HCT116 (cell line): ENCODE data around the gene AKR7A2. TPM values are rescaled to one million over a fixed set of nuclear protein-coding genes. Genes with fewer than 3 reads are reported as not detected.

Source experiments
- ATAC-seq: fragments of 200-7000 bp; cut with Tn5 transposase; 2 replicates; pipeline ENCODE4 v1.9.1; 2020; ENCODE audit warnings: mild to moderate bottlenecking, moderate library complexity
- BruUV-seq: library from RNA; stranded (reverse); fragments of 400-500 nt; replicated peaks from 2 replicates; lab custom pipeline; 2021; lab: Mats Ljungman, UMichigan
- CTCF ChIA-PET: fragments of 300-600 bp; sonication (Branson Sonifier 250); formaldehyde crosslinking; loops from one replicate; lab custom pipeline; 2021; ENCODE audit warnings: antibody characterized with exemption; lab: Charles Lee
- POLR2A ChIA-PET: fragments of 300-600, 350-600 bp; sonication (Branson Sonifier 250); formaldehyde crosslinking; loops from one replicate; lab custom pipeline; 2021; ENCODE audit warnings: antibody characterized with exemption; lab: Charles Lee
- RAD21 ChIA-PET, 2 experiments: fragments of 300-600 bp; sonication (Branson Sonifier 250); formaldehyde crosslinking; loops; one replicate each; lab custom pipeline; 2023; ENCODE audit warnings: low total read pairs in 2 of 2; ENCODE audit not compliant: uncharacterized antibody in 2 of 2, unreplicated experiment in 2 of 2, low non-redundant PET in 1 of 2; lab: Charles Lee
- DNase-seq: peaks from one replicate; pipeline ENCODE4 v3.0.0-alpha.2; 2010; ENCODE audit warnings: low read depth, low spot score
- H2AFZ ChIP-seq: fragments of 200-600 bp; shearing (Covaris generic), sonication (generic); 2 replicates; pipeline ENCODE4 v1.6.1; 2017; ENCODE audit warnings: low read depth, mixed run types, mixed read lengths, antibody characterized with exemption, low read length; ENCODE audit not compliant: poor library complexity, severe bottlenecking
- H3K27ac ChIP-seq: 2 replicates; pipeline ENCODE4 v1.5.1; 2012; ENCODE audit warnings: low read depth, low read length
- H3K27me3 ChIP-seq: fragments of 200-600 bp; sonication (generic); 2 replicates; pipeline ENCODE4 v1.6.1; 2016; ENCODE audit warnings: mixed run types, low read length, mixed read lengths; ENCODE audit not compliant: insufficient read depth
- H3K36me3 ChIP-seq, 2 experiments: fragments of 200-500 bp in 1 of 2; fragments of 200-600 bp in 1 of 2; sonication (Bioruptor generic) in 1 of 2; sonication (generic) in 1 of 2; 2 replicates each; pipeline versions ENCODE4 v1.5.1 to v1.6.1; 2014 to 2016; ENCODE audit warnings: low read length in 2 of 2, inconsistent platforms in 1 of 2, mixed read lengths in 1 of 2, mixed run types in 1 of 2; ENCODE audit not compliant: insufficient read depth in 2 of 2, control insufficient read depth in 1 of 2
- H3K4me1 ChIP-seq, 2 experiments: fragments of 200-600 bp in 1 of 2; sonication (generic) in 1 of 2; 2 replicates each; pipeline versions ENCODE4 v1.5.1 to v1.6.1; 2012 to 2017; ENCODE audit warnings: low read length in 2 of 2, inconsistent platforms in 1 of 2, mild to moderate bottlenecking in 1 of 2, mixed read lengths in 1 of 2, mixed run types in 1 of 2, moderate library complexity in 1 of 2; ENCODE audit not compliant: insufficient read depth in 2 of 2, control insufficient read depth in 1 of 2
- H3K4me2 ChIP-seq: fragments of 200-600 bp; sonication (generic); 2 replicates; pipeline ENCODE4 v1.6.1; 2017; ENCODE audit warnings: mixed run types, low read length, mixed read lengths
- H3K4me3 ChIP-seq, 2 experiments: fragments of 200-600 bp in 1 of 2; sonication (generic) in 1 of 2; replicated peaks in 1 of 2; 2 replicates each; pipeline ENCODE4 v1.5.1; 2011 to 2016; ENCODE audit warnings: low read length in 2 of 2, control low read depth in 1 of 2, low read depth in 1 of 2, mild to moderate bottlenecking in 1 of 2, mixed read lengths in 1 of 2, mixed run types in 1 of 2
- H3K79me2 ChIP-seq: fragments of 200-600 bp; sonication (generic); 2 replicates; pipeline ENCODE4 v1.6.1; 2017; ENCODE audit warnings: mild to moderate bottlenecking, mixed run types, low read length, moderate library complexity, mixed read lengths; ENCODE audit not compliant: insufficient read depth
- H3K9ac ChIP-seq: fragments of 200-600 bp; sonication (generic); 2 replicates; pipeline ENCODE4 v1.6.1; 2016; ENCODE audit warnings: low read length, mixed read lengths
- H3K9me2 ChIP-seq: fragments of 200-600 bp; sonication (generic), shearing (Covaris generic); 2 replicates; pipeline ENCODE4 v1.6.1; 2017; ENCODE audit warnings: mixed run types, mild to moderate bottlenecking, moderate library complexity; ENCODE audit not compliant: insufficient read depth
- H3K9me3 ChIP-seq, 2 experiments: fragments of 200-500 bp in 1 of 2; fragments of 200-600 bp in 1 of 2; sonication (Bioruptor generic) in 1 of 2; sonication (generic) in 1 of 2; 2 replicates each; pipeline ENCODE4 v1.6.1; 2014 to 2017; ENCODE audit warnings: low read length in 2 of 2, mixed read lengths in 2 of 2, inconsistent platforms in 1 of 2, low read depth in 1 of 2, mild to moderate bottlenecking in 1 of 2, mixed run types in 1 of 2, moderate library complexity in 1 of 2; ENCODE audit not compliant: control insufficient read depth in 1 of 2, insufficient read depth in 1 of 2
- H4K20me1 ChIP-seq: fragments of 200-600 bp; sonication (generic), shearing (Covaris generic); 2 replicates; pipeline ENCODE4 v1.6.1; 2017; ENCODE audit warnings: mixed run types, mild to moderate bottlenecking, moderate library complexity; ENCODE audit not compliant: insufficient read depth
- EGR1 ChIP-seq: IDR thresholded peaks from 2 replicates; pipeline ENCODE4 v1.6.1; 2012; ENCODE audit warnings: low read depth
- ELF1 ChIP-seq: IDR thresholded peaks from 2 replicates; pipeline ENCODE4 v1.6.1; 2012; ENCODE audit warnings: low read depth, borderline replicate concordance
- POLR2A ChIP-seq: IDR thresholded peaks from 2 replicates; pipeline ENCODE4 v1.7.0; 2011; ENCODE audit warnings: borderline replicate concordance; ENCODE audit not compliant: insufficient read depth, insufficient read length; ENCODE audit errors: extremely low read depth
- RAD21 ChIP-seq: IDR thresholded peaks from 2 replicates; pipeline ENCODE4 v1.6.1; 2012; ENCODE audit warnings: low read depth, mild to moderate bottlenecking
- SP1 ChIP-seq: IDR thresholded peaks from 2 replicates; pipeline ENCODE4 v1.6.1; 2012; ENCODE audit warnings: low read depth
- YY1 ChIP-seq: IDR thresholded peaks from 2 replicates; pipeline ENCODE4 v1.6.1; 2011; ENCODE audit warnings: low read length, low read depth, moderate library complexity, mild to moderate bottlenecking; ENCODE audit not compliant: insufficient replicate concordance; ENCODE audit errors: extremely low read depth
- intact Hi-C: fragments of 100-400 bp; cut with micrococcal nuclease; formaldehyde crosslinking; loops from 2 replicates; pipeline ENCODE4 v1.10.0; 2022
- total RNA-seq: library from RNA; stranded (reverse); gene quantifications from one replicate; pipeline ENCODE4 v1.2.1, GENCODE V29; 2021; ENCODE audit not compliant: unreplicated experiment
- TF ChIP-seq, protein P1 (sequence below): IDR thresholded peaks from 2 replicates; pipeline ENCODE4 v1.6.1; 2011; ENCODE audit warnings: mild to moderate bottlenecking, low read length, moderate library complexity; ENCODE audit not compliant: insufficient replicate concordance; ENCODE audit errors: extremely low read depth

AKR7A2 gene
- total RNA-seq, 1 experiment from 2014 or later: 90.8 TPM

GRCh38 chr1:19300211-19300610, 11.7 kb downstream of the AKR7A2 start (continued):
- TF ChIP-seq YY1: no peak
- no peak for TF ChIP-seq SP1
- no peak for TF ChIP-seq RAD21
- TF ChIP-seq POLR2A: no peak
- TF ChIP-seq ELF1: no peak
- no peak for TF ChIP-seq EGR1
- TF ChIP-seq, protein P1, sequence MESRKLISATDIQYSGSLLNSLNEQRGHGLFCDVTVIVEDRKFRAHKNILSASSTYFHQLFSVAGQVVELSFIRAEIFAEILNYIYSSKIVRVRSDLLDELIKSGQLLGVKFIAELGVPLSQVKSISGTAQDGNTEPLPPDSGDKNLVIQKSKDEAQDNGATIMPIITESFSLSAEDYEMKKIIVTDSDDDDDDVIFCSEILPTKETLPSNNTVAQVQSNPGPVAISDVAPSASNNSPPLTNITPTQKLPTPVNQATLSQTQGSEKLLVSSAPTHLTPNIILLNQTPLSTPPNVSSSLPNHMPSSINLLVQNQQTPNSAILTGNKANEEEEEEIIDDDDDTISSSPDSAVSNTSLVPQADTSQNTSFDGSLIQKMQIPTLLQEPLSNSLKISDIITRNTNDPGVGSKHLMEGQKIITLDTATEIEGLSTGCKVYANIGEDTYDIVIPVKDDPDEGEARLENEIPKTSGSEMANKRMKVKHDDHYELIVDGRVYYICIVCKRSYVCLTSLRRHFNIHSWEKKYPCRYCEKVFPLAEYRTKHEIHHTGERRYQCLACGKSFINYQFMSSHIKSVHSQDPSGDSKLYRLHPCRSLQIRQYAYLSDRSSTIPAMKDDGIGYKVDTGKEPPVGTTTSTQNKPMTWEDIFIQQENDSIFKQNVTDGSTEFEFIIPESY: no peak

- Histone ChIP-seq H2AFZ (no peak overlapping the region), H3K4me3 (no peak overlapping the region), H4K20me1 (no peaks in the 10 kb centered on the region), H3K27ac (no peak overlapping the region), H3K4me2 (no peak overlapping the region), H3K4me1 (no peaks in the 10 kb centered on the region), H3K79me2 (no peaks in the 10 kb centered on the region), H3K9me3 (peaks cover 0 to 5% of the 10 kb centered on the region in 2 experiments; a peak in 1 of 4 replicates), H3K9me2 (no peaks in the 10 kb centered on the region), H3K9ac (no peak overlapping the region), H3K27me3 (no peaks in the 10 kb centered on the region), H3K36me3 (no peaks in the 10 kb centered on the region)
- POLR2A ChIA-PET: no interaction called here
- BruUV-seq: no TSS peak
- intact Hi-C loops: no loop called here
- no peak for TF ChIP-seq YY1
- RAD21 ChIA-PET: no interaction called here
- ATAC-seq (no peak), DNase-seq (no peak)
- CTCF ChIA-PET: no interaction called here
These were observed 17.3 kb downstream of the AKR7A2 start for GRCh38 chr1:19294638-19295037.
